Aorta (tissue), 5 donors: ENCODE measurements around the gene FABP1. TPM values are rescaled to one million over a fixed set of nuclear protein-coding genes. Genes with fewer than 3 reads are reported as not detected.

Source experiments
- ATAC-seq: fragments of 200-7000 bp; cut with Tn5 transposase; one replicate; pipeline ENCODE4 v1.9.1; 2022; ENCODE audit warnings: moderate library complexity; ENCODE audit not compliant: low FRiP score
- DNase-seq, 2 donors: peaks; one replicate each; pipeline ENCODE4 v3.0.0-alpha.2; 2020
- H3K27ac ChIP-seq, 2 donors: one replicate each; pipeline ENCODE4 v1.5.1; 2013; ENCODE audit warnings: low read length in 2 of 2, mild to moderate bottlenecking in 2 of 2, moderate library complexity in 2 of 2, control low read depth in 1 of 2, inconsistent platforms in 1 of 2, low read depth in 1 of 2
- H3K27me3 ChIP-seq, 2 donors: one replicate each; pipeline ENCODE4 v1.6.1; 2013; ENCODE audit warnings: control low read depth in 1 of 2, low read length in 1 of 2, mild to moderate bottlenecking in 1 of 2, moderate library complexity in 1 of 2; ENCODE audit not compliant: insufficient read depth in 2 of 2, control insufficient read depth in 1 of 2
- H3K36me3 ChIP-seq, 2 donors: one replicate each; pipeline ENCODE4 v1.6.1; 2013; ENCODE audit warnings: control low read depth in 1 of 2, low read length in 1 of 2, mild to moderate bottlenecking in 1 of 2; ENCODE audit not compliant: insufficient read depth in 2 of 2, control insufficient read depth in 1 of 2
- H3K4me1 ChIP-seq, 2 donors: one replicate each; pipeline ENCODE4 v1.6.1; 2013; ENCODE audit warnings: low read length in 2 of 2, control low read depth in 1 of 2, mild to moderate bottlenecking in 1 of 2, moderate library complexity in 1 of 2; ENCODE audit not compliant: insufficient read depth in 2 of 2, control insufficient read depth in 1 of 2
- H3K4me3 ChIP-seq, 2 donors: one replicate each; pipeline ENCODE4 v1.5.1; 2013; ENCODE audit warnings: low read length in 2 of 2, control low read depth in 1 of 2, mild to moderate bottlenecking in 1 of 2
- H3K9me3 ChIP-seq: one replicate; pipeline ENCODE4 v1.6.1; 2013; ENCODE audit warnings: mild to moderate bottlenecking, low read length; ENCODE audit not compliant: control insufficient read depth
- WGBS, 2 donors: extraction: QIAGEN DNeasy Blood & Tissue Kit; methylation state at CpG; one replicate each; pipeline ENCODE4 v1.1.7; 2013; 5-methylcytosine and 5-hydroxymethylcytosine counted together
- intact Hi-C, 2 donors: fragments of 100-400 bp; cut with DNase I; formaldehyde crosslinking; loops; one replicate each; pipeline versions ENCODE4 v1.14.2 to v1.15.0; 2022
- polyA plus RNA-seq, 2 donors: library from polyadenylated mRNA; stranded (reverse); fragments of 200-250 nt; gene quantifications; one replicate each; pipeline ENCODE4 v1.2.3, GENCODE V29; 2013
- total RNA-seq, 2 donors: library from RNA; stranded (reverse); fragmentation: NEBNext Ultra II Directional; extraction: Animal tissue kit (Norgen Biotek cat#: 25700); gene quantifications; one replicate each; pipeline ENCODE4 v1.2.1, GENCODE V29; 2021
- donor health status: healthy with polysubstance abuse.
- donor health status: Bipolar disorder and iron deficiency.
- donor health status: DM: no; HTN: no; CAD: no.
- donor health status: DM: no; HTN: no; CAD: no.
- donor health status: DM: yes; HTN: yes; CAD: no.

The FABP1 gene
- total and polyA plus RNA-seq, 4 donors = 18.8 to 2,211 TPM; not detected in 2

DNA sequence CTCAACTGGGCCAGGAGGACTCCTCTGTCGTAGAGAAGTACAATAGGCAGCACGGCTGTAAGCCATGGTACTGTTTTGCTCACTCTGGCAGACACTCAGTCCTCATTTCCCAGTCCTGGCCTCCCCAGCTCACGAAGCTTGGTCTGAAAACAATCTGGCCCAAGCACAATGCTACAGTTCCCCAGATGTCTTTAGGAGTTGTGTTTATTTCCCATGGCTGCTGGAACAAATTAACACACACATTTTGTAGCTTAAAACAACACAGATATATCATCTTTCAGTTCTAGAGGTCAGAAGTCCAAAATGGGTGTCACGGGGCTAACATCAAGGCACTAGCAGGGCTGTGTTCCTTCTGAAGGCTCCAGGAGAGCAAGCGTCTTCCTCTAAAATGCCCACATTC lies 13.0 kb downstream of the FABP1 start:
- ATAC-seq (no peak), DNase-seq (no peak)
- H3K36me3 ChIP-seq = no peaks in the 10 kb centered on the region
- H3K4me3 ChIP-seq = no peak overlapping the region
- H3K27ac ChIP-seq = no peak overlapping the region
- H3K4me1 ChIP-seq = no peaks in the 10 kb centered on the region
- intact Hi-C loops = no loop called here
- 23 to 27% methylated on average over 5 of the region's 5 CpGs for WGBS, 2 donors
- H3K27me3 ChIP-seq = no peaks in the 10 kb centered on the region
- no peaks in the 10 kb centered on the region for H3K9me3 ChIP-seq

DNA sequence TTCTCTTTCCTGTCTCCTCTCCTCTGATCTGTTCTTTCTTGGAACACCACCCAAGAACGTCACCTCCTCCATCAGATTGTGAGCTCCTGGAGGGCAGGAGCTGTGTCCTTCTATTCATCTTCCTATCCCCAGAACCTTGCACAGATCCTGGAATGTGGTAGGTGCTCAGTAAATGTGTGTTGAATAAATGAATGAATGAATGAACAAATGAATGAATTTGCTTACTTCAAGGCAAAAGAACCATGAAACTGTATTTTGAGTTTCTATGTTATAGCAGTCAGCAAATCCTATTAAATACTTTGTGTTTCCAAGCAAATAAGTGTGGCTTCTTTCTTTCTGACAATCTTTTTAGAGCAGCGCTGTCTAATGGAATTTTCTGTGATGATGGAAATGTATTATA lies 14.8 kb downstream of the FABP1 start:
- Histone ChIP-seq H3K27me3 (no peaks in the 10 kb centered on the region), H3K27ac (no peak overlapping the region), H3K4me3 (no peak overlapping the region), H3K36me3 (no peaks in the 10 kb centered on the region), H3K9me3 (no peaks in the 10 kb centered on the region), H3K4me1 (no peaks in the 10 kb centered on the region)
- no peak for DNase-seq
- ATAC-seq = no peak
- 84 to 88% methylated on average over 2 of the region's 2 CpGs for WGBS, 2 donors
- intact Hi-C loops = no loop called here

DNA sequence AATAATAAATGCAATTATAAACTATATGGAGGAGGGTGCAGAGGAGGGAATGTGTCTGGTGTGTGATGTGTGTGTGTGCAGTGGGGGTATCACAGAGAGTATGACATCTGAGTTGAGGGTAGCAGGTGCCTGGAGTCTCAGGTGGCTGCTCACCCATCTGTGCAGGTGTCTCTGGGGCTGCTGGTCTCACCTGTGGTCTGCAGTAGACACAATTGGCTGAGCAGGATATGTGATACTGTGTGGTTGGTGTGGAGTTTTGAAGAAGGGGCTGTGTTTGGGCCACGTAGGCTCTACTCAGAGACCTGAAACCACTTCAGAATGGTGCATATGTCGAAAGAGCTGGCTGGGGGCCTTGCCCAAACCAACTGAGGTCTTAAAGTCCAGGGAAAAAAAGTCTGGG lies 17.0 kb downstream of the FABP1 start:
- Histone ChIP-seq H3K4me1 (no peaks in the 10 kb centered on the region), H3K27me3 (no peaks in the 10 kb centered on the region), H3K36me3 (no peaks in the 10 kb centered on the region), H3K9me3 (peaks cover 4% of the 10 kb centered on the region), H3K4me3 (no peak overlapping the region), H3K27ac (no peak overlapping the region)
- DNase-seq (no peak), ATAC-seq (no peak)
- intact Hi-C loops = no loop called here
- WGBS, 2 donors = 74 to 84% methylated on average over 2 of the region's 2 CpGs

DNA sequence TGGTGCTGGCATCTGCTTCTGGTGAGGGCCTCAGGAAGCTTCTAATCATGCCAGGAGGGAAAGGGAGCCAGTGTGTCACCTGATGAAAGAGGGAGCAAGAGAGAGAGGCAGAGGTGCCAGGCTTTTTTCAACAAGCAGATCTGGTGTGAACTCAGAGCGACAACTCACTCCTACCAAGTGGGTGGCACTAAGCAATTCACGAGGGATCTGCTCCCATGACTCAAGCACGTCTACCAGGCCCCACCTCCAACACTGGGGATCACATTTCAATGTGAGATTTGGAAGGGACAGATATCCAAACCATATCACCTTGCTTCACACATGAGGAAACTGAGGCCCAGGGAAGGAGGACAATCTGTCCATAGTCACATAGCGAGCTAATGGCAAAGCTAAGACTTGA lies 19.1 kb downstream of the FABP1 start:
- no peak for DNase-seq

DNA sequence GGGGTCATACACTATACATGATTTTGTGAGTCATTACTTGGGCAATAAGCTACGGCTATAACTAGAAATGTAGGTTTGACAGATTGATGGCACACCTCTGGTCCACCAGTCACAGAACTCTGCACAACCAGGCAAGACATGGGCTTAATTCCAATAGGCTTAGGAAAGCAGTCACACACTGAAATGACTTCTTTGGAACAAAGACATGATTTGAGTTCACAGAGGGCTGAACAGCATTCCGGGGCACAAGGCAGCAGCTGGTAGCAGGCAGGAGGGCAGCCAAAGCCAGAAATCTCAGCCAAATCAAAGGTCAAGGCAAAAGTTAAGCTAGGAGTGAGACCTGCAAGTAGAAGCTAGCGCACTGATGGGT lies 27.4 kb downstream of the FABP1 start:
- Histone ChIP-seq H3K4me1 (no peaks in the 10 kb centered on the region), H3K27ac (no peak overlapping the region), H3K9me3 (no peaks in the 10 kb centered on the region), H3K36me3 (no peaks in the 10 kb centered on the region), H3K27me3 (no peaks in the 10 kb centered on the region), H3K4me3 (no peak overlapping the region)
- WGBS, 2 donors = 36 to 39% methylated on average over 3 of the region's 3 CpGs
- intact Hi-C loops = no loop called here
- DNase-seq = no peak
- no peak for ATAC-seq

More for the DNA sequence above, 19.1 kb downstream of the FABP1 start:
- intact Hi-C loops = no loop called here
- ATAC-seq = no peak
- Histone ChIP-seq H3K4me3 (no peak overlapping the region), H3K36me3 (no peaks in the 10 kb centered on the region), H3K9me3 (peaks cover 4% of the 10 kb centered on the region), H3K27me3 (no peaks in the 10 kb centered on the region), H3K4me1 (no peaks in the 10 kb centered on the region), H3K27ac (no peak overlapping the region)
- 64 to 72% methylated on average over 4 of the region's 4 CpGs for WGBS, 2 donors

DNA sequence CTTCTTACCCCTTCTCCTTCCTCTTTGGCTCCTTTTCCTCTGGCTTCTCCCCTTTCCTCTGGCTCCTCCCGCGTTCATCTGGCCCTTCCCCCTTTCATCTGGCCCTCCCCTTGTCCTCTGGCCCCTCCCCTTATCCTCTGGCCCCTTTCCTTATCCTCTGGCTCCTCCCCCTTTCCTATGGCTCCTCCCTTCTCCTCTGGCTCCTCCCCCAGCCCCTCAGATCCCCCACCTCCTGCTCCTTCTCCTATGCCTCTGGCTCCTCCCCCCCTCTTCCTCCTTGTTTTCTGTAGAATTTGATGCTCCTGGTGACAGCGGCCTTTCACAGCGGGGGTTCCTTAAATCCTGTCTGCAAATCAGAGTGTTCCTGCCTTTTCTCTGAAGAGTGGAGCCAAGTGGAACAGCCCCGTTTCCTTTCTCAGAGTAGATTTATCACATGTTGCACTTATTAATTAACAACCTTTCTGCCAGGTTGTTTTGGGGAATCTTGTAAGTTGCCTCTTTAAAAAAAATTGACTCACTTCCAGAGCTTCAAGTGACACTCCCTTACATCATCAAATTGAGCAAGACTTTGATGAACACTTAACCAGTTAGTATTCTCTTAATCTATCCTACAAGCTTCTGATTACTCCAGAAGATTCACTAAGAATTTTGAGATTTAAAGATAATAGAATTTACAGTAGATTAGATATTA lies 27.9 kb downstream of the FABP1 start:
- WGBS, 2 donors = 17 to 44% methylated on average over 5 of the region's 5 CpGs
- Histone ChIP-seq H3K27me3 (no peaks in the 10 kb centered on the region), H3K27ac (no peak overlapping the region), H3K4me3 (no peak overlapping the region), H3K9me3 (no peaks in the 10 kb centered on the region), H3K4me1 (no peaks in the 10 kb centered on the region), H3K36me3 (no peaks in the 10 kb centered on the region)
- ATAC-seq (no peak), DNase-seq (no peak)
- intact Hi-C loops = no loop called here

DNA sequence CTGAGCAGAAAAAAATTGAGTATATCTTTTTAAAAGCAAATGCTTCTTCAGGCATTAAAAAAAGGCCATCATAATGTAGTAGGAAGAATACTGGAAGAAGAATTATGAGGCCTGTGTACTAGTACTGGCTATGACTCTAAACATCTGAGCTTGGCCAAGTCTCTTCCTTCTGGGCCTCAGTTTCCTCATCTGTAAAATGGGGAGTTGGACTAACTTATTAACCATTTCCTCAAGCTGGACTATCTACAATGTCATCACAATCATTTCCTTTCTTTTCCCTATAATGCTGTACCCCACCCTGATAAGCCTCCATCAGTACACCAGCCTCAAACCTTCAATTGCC lies 29.3 kb downstream of the FABP1 start:
- ATAC-seq (no peak), DNase-seq (no peak)
- no peak overlapping the region for H3K4me3 ChIP-seq
- intact Hi-C loops = no loop called here
- no peaks in the 10 kb centered on the region for H3K4me1 ChIP-seq
- H3K27me3 ChIP-seq = no peaks in the 10 kb centered on the region
- H3K27ac ChIP-seq = no peak overlapping the region
- no peaks in the 10 kb centered on the region for H3K9me3 ChIP-seq
- H3K36me3 ChIP-seq = no peaks in the 10 kb centered on the region

DNA sequence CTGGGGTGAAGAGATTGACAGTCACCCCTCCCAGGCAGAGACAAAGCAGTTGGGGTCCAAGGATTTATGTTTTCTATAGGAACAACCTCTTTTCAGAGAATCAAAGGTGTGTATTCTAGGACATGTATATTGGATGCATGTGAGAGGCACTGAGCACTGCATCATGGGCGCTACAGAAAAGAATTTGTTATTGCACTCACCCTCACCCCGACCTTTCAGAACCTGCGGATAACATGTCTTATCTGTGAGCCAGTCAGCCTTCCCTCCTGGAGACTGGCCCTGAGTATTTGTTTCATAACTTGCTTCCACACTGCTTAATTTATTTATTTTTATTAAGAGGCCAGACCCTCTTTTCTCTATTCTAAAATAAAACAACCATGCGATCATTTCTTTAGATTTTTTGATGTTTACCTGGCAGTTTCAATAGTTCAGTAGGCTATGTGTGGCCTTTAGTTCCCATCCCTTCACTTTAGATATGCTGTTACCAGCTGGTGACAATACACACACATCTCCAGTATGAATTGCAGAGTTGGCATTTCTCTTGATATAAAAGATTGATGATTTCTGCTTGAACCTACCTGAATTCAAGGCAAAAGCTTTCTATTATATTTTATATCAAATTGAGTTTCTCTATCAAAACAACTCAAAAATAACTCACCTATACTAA lies 29.8 kb downstream of the FABP1 start:
- Histone ChIP-seq H3K4me1 (no peaks in the 10 kb centered on the region), H3K27me3 (no peaks in the 10 kb centered on the region), H3K27ac (no peak overlapping the region), H3K9me3 (no peaks in the 10 kb centered on the region), H3K4me3 (no peak overlapping the region), H3K36me3 (no peaks in the 10 kb centered on the region)
- 77 to 82% methylated on average over 4 of the region's 4 CpGs for WGBS, 2 donors
- intact Hi-C loops = no loop called here
- ATAC-seq (no peak), DNase-seq (no peak)

DNA sequence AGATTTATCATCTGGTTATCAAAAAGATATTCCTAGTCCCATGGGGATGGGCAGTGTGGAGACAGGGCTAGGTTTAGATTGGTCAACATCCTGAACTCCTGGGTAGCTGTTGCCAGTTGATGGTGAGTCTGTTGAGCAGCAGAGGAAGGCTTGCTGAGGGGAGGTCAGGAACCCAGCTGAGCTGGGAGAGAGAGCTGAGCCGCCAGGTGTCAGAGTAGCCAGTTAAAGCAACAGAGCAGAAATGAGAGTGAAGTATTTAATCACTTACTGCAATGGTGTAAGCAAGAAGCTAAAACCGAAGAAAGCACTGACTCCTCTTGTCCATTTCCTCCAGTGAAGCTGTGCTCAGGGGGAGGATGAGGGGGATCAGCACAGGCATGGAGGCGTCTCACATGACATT lies 30.7 kb downstream of the FABP1 start:
- DNase-seq = no peak
- intact Hi-C loops = no loop called here
- H3K27ac ChIP-seq = no peak overlapping the region
- H3K4me3 ChIP-seq = no peak overlapping the region
- H3K9me3 ChIP-seq = no peaks in the 10 kb centered on the region
- 66 to 71% methylated on average over 3 of the region's 3 CpGs for WGBS, 2 donors
- no peaks in the 10 kb centered on the region for H3K4me1 ChIP-seq
- H3K36me3 ChIP-seq = no peaks in the 10 kb centered on the region
- ATAC-seq = no peak
- no peaks in the 10 kb centered on the region for H3K27me3 ChIP-seq
